ENCODE data around the gene ZNF236. TPM values are rescaled to one million over a fixed set of nuclear protein-coding genes. Genes with fewer than 3 reads are reported as not detected.

ZNF236 gene
- total and polyA plus RNA-seq, 11 donors, result 1.9 to 17.0 (median 10.4) TPM

- Histone ChIP-seq H3K4me1 (peaks cover 0 to 42% (median 35%) of the 10 kb centered on the region in 12 donors), H3K36me3 (peaks cover 0 to 28% (median 3%) of the 10 kb centered on the region in 9 donors), H3K27me3 (no peaks in the 10 kb centered on the region), H3K4me3 (no peak overlapping the region), H3K9me3 (no peaks in the 10 kb centered on the region), H3K27ac (no peak overlapping the region)
- no peak for TF ChIP-seq POLR2A (IDR thresholded peaks at IDR 0.05)
- TF ChIP-seq CTCF (IDR thresholded peaks at IDR 0.05), result no peak
- ATAC-seq (no peak), DNase-seq (no peak)
- WGBS, 4 donors, result 84 to 90% (median 88%) methylated on average over 8 of the region's 8 CpGs
- intact Hi-C loops (cut with DNase I), result loop anchor here in 1 of 10 donors (5.0 kb wide), 1 partner anchor 45 kb away; no protein-coding TSS in a partner anchor
Observed at GRCh38 chr18:77012120-77012519, 189.8 kb downstream of the ZNF236 start.

- 59 to 64% (median 60%) methylated on average over 6 of the region's 6 CpGs for WGBS, 4 donors
- peak in 3 of 4 donors; percentile 31 to 35 (median 34) for ATAC-seq
Observed at GRCh38 chr18:77012806-77013541, 190.6 kb downstream of the ZNF236 start.

GRCh38 chr18:77013811-77014521 is 191.6 kb downstream of the ZNF236 start:
- H3K9me3 ChIP-seq, result no peaks in the 10 kb centered on the region
- DNase-seq, result peak in 4 of 5 donors; percentile 52 to 86 (median 70)
- H3K27me3 ChIP-seq, result no peaks in the 10 kb centered on the region
- H3K27ac ChIP-seq, result peak overlapping the region; percentile 54 to 93 (median 82)
- H3K4me1 ChIP-seq, result peaks cover 0 to 42% (median 29%) of the 10 kb centered on the region in 12 donors
- ATAC-seq, result peak; percentile 95 to 98 (median 97)
- TF ChIP-seq POLR2A (IDR thresholded peaks at IDR 0.05), result no peak
- no peak for TF ChIP-seq CTCF (IDR thresholded peaks at IDR 0.05)
- peak overlapping the region in 2 of 12 donors; percentile 15 to 19 for H3K4me3 ChIP-seq
- WGBS, 4 donors, result 28 to 36% (median 31%) methylated on average over 16 to 18 of the region's 18 CpGs
- H3K36me3 ChIP-seq, result peaks cover 0 to 29% (median 3%) of the 10 kb centered on the region in 9 donors
- intact Hi-C loops (cut with DNase I), result loop anchor here in 1 of 10 donors (5.0 kb wide), 1 partner anchor 43 kb away; no protein-coding TSS in a partner anchor

More at GRCh38 chr18:77012806-77013541, 190.6 kb downstream of the ZNF236 start:
- intact Hi-C loops (cut with DNase I), result loop anchor here in 1 of 10 donors (5.0 kb wide), 1 partner anchor 44 kb away; no protein-coding TSS in a partner anchor
- Histone ChIP-seq H3K4me1 (peaks cover 0 to 42% (median 30%) of the 10 kb centered on the region in 12 donors), H3K4me3 (peak overlapping the region in 1 of 12 donors; percentile 15), H3K27ac (peak overlapping the region in 10 of 12 donors; percentile 16 to 93 (median 86)), H3K9me3 (no peaks in the 10 kb centered on the region), H3K27me3 (no peaks in the 10 kb centered on the region), H3K36me3 (peaks cover 0 to 29% (median 3%) of the 10 kb centered on the region in 9 donors)
- DNase-seq, result no peak
- no peak for TF ChIP-seq CTCF (IDR thresholded peaks at IDR 0.05)
- no peak for TF ChIP-seq POLR2A (IDR thresholded peaks at IDR 0.05)
